Activated naive CD4-positive, alpha-beta T cell treated with anti-CD3 and anti-CD28 coated beads, Interleukin-2, amount 10 ng/mL, durations not matched to agents 7 days and 5 days (primary cell): Measurements from ENCODE around the gene PITX1.

ENCODE experiments used
- CTCF ChIA-PET: fragments of 350-600 bp; sonication (Branson Sonifier 250); formaldehyde crosslinking; loops from one replicate; lab custom pipeline; 2021; ENCODE audit warnings: antibody characterized with exemption; lab: Charles Lee
- DNase-seq: peaks from one replicate; pipeline ENCODE4 v3.0.0-alpha.2; 2020
- H3K27ac Mint-ChIP-seq: one replicate; pipeline ENCODE4 v1.8.0; 2021; ENCODE audit warnings: mild to moderate bottlenecking, moderate library complexity, mixed read lengths
- H3K27me3 Mint-ChIP-seq: one replicate; pipeline ENCODE4 v1.8.0; 2021; ENCODE audit warnings: mild to moderate bottlenecking, mixed read lengths
- H3K36me3 Mint-ChIP-seq: one replicate; pipeline ENCODE4 v1.8.0; 2021; ENCODE audit warnings: mixed read lengths
- H3K4me1 Mint-ChIP-seq: one replicate; pipeline ENCODE4 v1.8.0; 2021; ENCODE audit warnings: mixed read lengths
- H3K4me3 Mint-ChIP-seq: one replicate; pipeline ENCODE4 v1.8.0; 2021; ENCODE audit warnings: mild to moderate bottlenecking, moderate library complexity, mixed read lengths
- H3K9me3 Mint-ChIP-seq: one replicate; pipeline ENCODE4 v1.8.0; 2021; ENCODE audit warnings: mixed read lengths

The PITX1 gene

DNA sequence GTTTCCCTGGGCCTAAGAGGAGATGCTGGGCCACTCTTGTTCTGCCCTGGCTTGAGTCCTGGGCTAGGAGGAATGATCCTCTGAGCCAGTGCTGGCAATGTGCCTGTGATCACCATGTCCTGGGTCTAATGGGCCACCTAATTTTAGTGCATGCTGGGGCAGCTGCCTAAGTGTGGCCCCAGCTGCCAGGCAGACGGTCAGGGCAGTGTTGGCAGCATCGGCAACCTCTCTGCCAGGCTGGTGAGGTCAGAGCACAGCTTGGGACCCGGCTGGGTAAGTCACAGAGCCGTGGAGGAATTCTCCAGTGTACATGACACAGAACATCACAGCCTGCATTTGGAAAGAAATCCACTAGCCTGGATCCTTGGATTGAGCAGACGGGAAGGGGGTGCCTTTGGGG lies 21.4 kb upstream of the PITX1 start:
- peaks cover 78% of the 10 kb centered on the region for H3K27me3 Mint-ChIP-seq
- DNase-seq, result no peak
- peaks cover 6% of the 10 kb centered on the region for H3K4me1 Mint-ChIP-seq
- H3K4me3 Mint-ChIP-seq, result no peak overlapping the region
- no peak overlapping the region for H3K27ac Mint-ChIP-seq
- H3K9me3 Mint-ChIP-seq, result no peaks in the 10 kb centered on the region
- CTCF ChIA-PET, result no interaction called here
- no peaks in the 10 kb centered on the region for H3K36me3 Mint-ChIP-seq

DNA sequence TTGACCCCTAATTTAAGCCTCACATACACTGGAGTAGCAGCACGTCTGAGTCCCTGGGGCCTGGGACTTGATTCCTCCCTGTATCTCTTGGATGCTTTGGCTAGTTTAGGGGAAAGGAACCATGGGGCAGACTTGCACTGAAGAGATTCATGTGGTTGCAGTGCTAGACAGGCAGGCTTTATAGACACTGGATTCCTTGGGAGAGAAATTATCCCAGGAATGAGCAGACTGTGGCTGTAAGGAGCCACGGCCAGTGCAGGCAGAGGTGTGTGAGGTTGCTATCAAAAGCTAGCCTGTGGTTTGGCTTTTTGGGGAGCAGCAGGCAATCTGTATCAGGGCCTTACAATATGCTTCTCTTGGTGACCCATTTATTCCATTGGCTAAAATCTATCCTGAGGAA lies 20.5 kb upstream of the PITX1 start:
- Mint-ChIP-seq H3K27me3 (peaks cover 79% of the 10 kb centered on the region), H3K9me3 (no peaks in the 10 kb centered on the region), H3K27ac (no peak overlapping the region), H3K4me1 (peaks cover 6% of the 10 kb centered on the region), H3K36me3 (no peaks in the 10 kb centered on the region), H3K4me3 (no peak overlapping the region)
- no peak for DNase-seq
- CTCF ChIA-PET, result no interaction called here

DNA sequence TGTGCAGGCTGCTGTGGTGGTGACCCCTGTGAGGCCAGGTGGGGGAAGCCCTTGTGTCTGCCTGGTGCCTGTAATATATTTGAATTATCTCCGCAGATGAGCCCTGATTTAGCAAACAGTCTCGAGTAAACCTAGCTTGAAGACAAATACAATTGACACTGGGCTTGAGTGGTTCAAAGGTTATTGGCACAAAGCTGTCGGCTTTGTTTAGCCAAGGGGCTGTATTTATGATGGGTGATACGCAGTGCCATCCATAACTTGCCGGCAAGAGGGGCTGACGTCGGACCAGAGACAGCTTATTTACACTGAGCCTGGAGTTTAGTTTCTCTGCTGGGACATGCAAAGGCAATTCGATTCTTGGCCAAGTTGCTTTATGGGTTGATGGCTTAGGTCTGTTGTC lies 20.0 kb upstream of the PITX1 start:
- H3K27me3 Mint-ChIP-seq, result peaks cover 81% of the 10 kb centered on the region
- no peak overlapping the region for H3K4me3 Mint-ChIP-seq
- H3K27ac Mint-ChIP-seq, result no peak overlapping the region
- no peaks in the 10 kb centered on the region for H3K9me3 Mint-ChIP-seq
- no peak for DNase-seq
- peaks cover 6% of the 10 kb centered on the region for H3K4me1 Mint-ChIP-seq
- no peaks in the 10 kb centered on the region for H3K36me3 Mint-ChIP-seq
- CTCF ChIA-PET, result no interaction called here

DNA sequence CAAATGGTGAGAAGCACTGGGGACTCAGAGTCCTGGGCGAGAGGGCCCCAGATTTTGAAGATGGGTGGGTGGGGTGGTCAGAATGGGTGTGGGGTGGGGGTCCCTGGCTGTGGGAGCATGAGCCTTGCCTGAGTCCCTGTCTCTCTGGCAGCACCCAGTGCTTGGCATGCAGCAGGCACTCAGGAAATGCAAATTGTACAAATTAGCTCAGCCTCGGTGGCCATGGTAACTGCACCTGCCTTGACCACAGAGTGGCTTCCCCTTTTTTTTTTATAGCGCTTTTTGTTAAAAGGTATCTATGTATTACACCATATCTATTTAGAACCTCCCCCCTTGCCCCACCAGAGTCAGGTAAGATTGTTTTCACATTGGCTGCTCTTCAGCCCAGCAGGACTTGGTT lies 19.2 kb upstream of the PITX1 start:
- no peak for DNase-seq
- Mint-ChIP-seq H3K36me3 (no peaks in the 10 kb centered on the region), H3K4me1 (peaks cover 6% of the 10 kb centered on the region), H3K4me3 (no peak overlapping the region), H3K9me3 (no peaks in the 10 kb centered on the region), H3K27me3 (peaks cover 83% of the 10 kb centered on the region), H3K27ac (no peak overlapping the region)
- CTCF ChIA-PET, result no interaction called here

DNA sequence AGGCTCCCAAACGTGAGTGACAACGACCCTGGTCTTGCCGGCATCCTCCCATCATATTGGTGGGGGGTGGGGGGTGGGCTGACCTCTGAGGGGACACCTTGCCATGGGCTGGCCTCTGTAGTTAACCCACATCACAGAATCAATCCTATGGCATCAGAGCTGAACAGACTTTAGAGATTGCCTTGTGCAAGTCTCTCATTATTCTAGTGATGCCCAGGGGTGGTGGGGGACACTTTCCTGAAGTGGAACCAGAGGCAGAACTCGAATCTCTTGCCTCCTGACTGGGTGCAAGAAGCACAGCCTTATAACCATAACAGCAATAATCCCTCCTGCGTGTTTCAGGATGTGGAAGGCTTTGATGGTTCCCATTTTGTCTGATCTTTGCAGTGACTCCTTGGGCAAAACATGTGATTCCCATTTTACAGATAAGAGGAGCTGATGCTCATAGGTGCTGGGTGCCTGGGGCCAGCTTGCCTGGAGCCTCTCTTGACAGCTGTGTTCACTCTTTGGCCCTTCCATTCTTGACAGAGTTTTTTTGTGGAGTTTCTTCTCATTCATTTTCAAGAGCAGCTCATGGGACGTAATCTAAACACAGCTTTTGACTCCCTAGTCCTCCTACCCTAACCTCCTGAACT lies 18.6 kb upstream of the PITX1 start:
- H3K4me1 Mint-ChIP-seq, result peaks cover 6% of the 10 kb centered on the region
- DNase-seq, result no peak
- no peak overlapping the region for H3K4me3 Mint-ChIP-seq
- CTCF ChIA-PET, result no interaction called here
- H3K36me3 Mint-ChIP-seq, result no peaks in the 10 kb centered on the region
- no peaks in the 10 kb centered on the region for H3K9me3 Mint-ChIP-seq
- H3K27ac Mint-ChIP-seq, result no peak overlapping the region
- peaks cover 83% of the 10 kb centered on the region for H3K27me3 Mint-ChIP-seq

DNA sequence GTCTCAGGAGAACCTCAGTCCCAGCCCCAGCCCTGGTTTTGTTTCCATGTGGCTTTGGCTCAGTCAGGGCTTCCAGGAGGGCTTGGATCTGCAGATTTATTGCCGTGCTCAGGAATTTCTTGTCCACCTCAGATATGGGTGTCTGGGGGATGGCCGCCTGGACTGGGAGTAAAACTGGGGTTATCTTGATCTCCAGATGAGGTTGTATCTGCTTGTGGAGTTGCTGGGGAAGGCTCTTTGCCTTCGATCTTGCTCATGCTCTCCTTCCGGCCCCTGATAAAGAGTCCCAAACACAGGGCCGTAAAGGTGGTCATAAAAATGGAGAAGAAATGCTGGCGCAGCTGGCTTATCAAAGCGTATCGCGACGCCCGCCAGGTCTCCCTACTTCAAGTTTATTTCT lies 17.8 kb upstream of the PITX1 start:
- no peaks in the 10 kb centered on the region for H3K36me3 Mint-ChIP-seq
- H3K27me3 Mint-ChIP-seq, result peaks cover 88% of the 10 kb centered on the region
- H3K9me3 Mint-ChIP-seq, result no peaks in the 10 kb centered on the region
- no peak overlapping the region for H3K27ac Mint-ChIP-seq
- no peak overlapping the region for H3K4me3 Mint-ChIP-seq
- H3K4me1 Mint-ChIP-seq, result peaks cover 6% of the 10 kb centered on the region
- CTCF ChIA-PET, result no interaction called here
- no peak for DNase-seq

DNA sequence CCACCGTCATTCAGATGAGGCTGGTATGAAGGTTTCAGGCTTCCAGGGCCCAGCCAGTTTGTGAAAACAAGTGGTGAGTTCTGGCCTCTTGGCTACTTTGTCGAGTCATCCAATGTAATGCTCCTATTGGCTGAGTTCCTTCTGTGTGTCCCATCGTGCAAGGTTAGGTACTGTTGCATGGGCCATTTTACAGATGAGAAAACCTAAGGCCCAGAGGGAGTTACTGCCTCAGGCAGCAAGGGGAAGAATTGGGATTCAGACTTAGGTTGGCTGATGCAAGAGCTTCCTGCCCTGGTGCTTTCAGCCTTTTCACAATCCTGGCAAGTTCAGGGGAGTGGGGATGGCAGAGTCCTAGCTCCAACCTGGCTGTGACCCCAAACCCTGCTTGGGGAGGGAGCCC lies 17.4 kb upstream of the PITX1 start:
- Mint-ChIP-seq H3K4me3 (no peak overlapping the region), H3K4me1 (peaks cover 6% of the 10 kb centered on the region), H3K27me3 (peaks cover 93% of the 10 kb centered on the region), H3K27ac (no peak overlapping the region), H3K9me3 (no peaks in the 10 kb centered on the region), H3K36me3 (no peaks in the 10 kb centered on the region)
- CTCF ChIA-PET, result no interaction called here
- no peak for DNase-seq

DNA sequence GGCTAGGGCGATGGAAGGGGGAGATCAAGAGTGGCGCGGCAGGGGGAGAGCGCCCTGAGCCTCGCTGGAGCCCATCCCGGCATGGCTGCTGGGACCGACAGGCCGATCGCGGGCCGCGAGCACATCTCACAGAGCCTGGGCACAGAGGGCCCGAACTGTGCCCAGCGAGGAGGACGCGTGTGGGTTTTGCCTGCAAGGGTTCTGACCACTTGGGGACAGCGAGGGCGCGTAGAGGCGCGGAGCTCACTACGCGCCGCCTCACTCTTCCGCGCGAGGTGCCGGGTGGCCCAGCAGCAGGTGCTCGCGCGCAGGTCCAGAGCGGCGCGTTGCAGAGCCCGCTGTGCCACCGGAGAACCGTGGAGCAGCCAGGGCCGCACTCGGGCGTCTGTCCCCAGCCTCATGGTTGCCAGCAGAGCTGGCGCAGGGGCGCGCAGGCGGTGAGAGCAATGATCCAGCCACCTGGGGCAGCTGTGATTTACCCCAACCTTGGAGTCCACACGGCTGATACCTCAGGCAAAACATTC lies 16.3 kb upstream of the PITX1 start:
- Mint-ChIP-seq H3K9me3 (no peaks in the 10 kb centered on the region), H3K36me3 (no peaks in the 10 kb centered on the region), H3K27me3 (peaks cover 94% of the 10 kb centered on the region), H3K27ac (no peak overlapping the region), H3K4me3 (no peak overlapping the region), H3K4me1 (peaks cover 6% of the 10 kb centered on the region)
- CTCF ChIA-PET, result no interaction called here
- no peak for DNase-seq

DNA sequence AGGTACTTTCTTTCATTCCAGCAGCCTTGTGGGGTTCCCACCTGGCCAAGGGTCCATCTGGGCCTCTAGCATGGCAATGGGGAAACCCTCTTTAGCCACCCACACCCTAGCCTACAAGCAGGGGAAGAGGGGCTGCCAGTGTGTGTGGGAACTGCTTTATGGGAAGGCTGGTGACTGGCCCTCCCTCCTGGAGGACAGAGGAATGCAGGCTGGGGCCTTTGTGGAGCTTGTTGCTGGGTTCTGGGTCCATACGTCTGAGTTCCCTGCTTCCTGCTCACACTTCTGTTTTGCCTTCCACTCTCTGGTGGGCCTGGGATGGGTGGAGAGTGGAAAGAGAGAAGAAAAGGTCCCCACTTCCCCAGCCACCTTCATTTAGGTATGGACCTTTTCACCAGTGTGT lies 14.9 kb upstream of the PITX1 start:
- CTCF ChIA-PET, result no interaction called here
- H3K4me3 Mint-ChIP-seq, result no peak overlapping the region
- peaks cover 98% of the 10 kb centered on the region for H3K27me3 Mint-ChIP-seq
- no peak for DNase-seq
- no peaks in the 10 kb centered on the region for H3K9me3 Mint-ChIP-seq
- peaks cover 6% of the 10 kb centered on the region for H3K4me1 Mint-ChIP-seq
- H3K36me3 Mint-ChIP-seq, result no peaks in the 10 kb centered on the region
- H3K27ac Mint-ChIP-seq, result no peak overlapping the region

DNA sequence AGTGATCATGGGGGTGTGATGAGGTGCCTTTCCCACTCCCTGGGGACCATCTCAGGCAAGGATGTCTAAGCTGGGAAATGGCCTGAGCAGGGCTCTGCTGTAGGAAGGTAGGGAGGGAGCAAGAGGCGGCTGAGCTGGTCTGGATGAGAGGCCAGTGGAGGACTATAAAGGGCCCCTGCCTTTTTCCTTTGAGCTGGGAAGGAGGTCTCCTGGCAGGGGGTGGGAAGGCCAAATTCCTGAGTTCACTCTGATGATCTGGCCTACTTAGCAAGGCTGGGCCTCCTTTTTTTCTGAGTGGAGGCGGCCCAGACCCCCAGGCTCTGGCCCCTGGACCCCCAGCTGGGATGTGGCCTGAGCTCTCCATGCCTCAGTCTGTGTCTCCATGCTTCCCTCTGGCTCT lies 14.3 kb upstream of the PITX1 start:
- Mint-ChIP-seq H3K4me3 (no peak overlapping the region), H3K9me3 (no peaks in the 10 kb centered on the region), H3K4me1 (peaks cover 3% of the 10 kb centered on the region), H3K36me3 (no peaks in the 10 kb centered on the region), H3K27me3 (peaks cover 98% of the 10 kb centered on the region), H3K27ac (no peak overlapping the region)
- CTCF ChIA-PET, result no interaction called here
- DNase-seq, result no peak

DNA sequence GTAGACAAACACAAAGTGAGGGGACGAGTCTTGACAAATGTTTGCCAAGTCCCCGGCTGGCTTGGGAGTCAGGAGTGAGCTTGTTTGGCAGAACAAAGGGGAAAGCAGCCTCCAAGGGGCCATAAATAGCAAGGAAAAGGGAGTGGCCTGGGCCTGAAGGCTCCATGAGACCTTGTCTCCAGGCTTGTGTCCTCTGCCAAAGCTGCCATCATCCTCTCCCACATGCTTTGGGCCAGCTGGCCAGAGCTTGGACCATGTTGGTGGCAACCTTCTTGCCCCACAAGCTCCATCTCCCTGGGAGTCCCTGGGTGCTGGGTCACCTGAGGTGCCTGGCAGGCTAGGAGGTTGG lies 13.3 kb upstream of the PITX1 start:
- no peak for DNase-seq
- H3K27ac Mint-ChIP-seq, result no peak overlapping the region
- H3K27me3 Mint-ChIP-seq, result peaks cover 98% of the 10 kb centered on the region
- CTCF ChIA-PET, result no interaction called here
- H3K9me3 Mint-ChIP-seq, result no peaks in the 10 kb centered on the region
- no peaks in the 10 kb centered on the region for H3K4me1 Mint-ChIP-seq
- no peaks in the 10 kb centered on the region for H3K36me3 Mint-ChIP-seq
- H3K4me3 Mint-ChIP-seq, result no peak overlapping the region

DNA sequence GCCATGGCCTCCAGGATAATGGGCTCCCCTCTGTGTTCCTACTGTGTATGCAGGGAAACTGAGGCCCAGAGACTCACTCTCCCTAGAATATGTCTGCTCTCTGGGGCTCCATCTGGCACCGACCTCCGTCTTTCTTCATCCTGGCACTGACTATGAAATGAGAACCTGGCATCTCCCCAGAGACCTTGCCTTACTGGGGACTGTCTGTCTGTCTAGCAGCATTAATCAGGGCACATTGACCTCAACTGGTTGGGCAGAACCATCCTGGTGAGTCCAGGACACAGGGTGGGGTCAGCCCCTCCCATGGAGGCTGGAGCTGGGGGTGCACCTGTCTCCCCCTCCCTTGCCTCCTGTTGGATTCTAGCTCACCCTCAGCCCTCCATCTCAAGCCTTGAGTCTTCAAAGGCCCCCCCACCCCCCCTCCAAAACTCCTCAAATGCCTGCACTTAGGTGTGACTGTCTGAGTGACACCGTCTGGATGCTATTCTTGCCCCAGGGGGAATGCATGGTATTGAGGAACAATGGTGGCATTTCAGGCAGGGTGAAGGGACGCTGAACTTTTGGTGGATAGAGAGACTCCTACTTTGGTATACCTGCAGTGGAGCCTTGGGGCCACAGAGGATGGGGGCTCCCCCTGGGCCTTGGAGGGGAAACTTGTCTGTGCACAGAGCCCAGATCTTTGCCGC lies 12.8 kb upstream of the PITX1 start:
- no peaks in the 10 kb centered on the region for H3K9me3 Mint-ChIP-seq
- no peak overlapping the region for H3K27ac Mint-ChIP-seq
- no peaks in the 10 kb centered on the region for H3K36me3 Mint-ChIP-seq
- H3K4me3 Mint-ChIP-seq, result no peak overlapping the region
- CTCF ChIA-PET, result no interaction called here
- peaks cover 98% of the 10 kb centered on the region for H3K27me3 Mint-ChIP-seq
- no peak for DNase-seq
- no peaks in the 10 kb centered on the region for H3K4me1 Mint-ChIP-seq

DNA sequence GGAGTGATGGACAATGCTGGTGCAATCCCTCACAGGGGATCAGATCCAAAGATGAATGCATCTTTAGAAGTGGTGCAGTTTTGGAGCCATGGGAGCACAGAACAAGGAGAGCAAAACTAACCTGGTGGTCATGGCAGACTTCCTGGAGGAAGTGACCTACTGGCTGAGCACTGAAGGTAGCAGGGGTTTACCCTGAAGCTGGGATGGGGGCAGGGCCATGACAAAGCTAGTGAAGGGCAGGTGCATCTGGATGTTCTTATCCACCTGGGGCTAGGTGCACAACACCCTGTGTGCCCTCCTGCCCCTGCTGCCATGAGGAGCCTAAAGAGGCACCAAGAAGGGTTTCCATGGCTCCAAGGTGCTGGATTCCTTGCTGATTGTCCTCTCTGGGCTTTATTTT lies 11.5 kb upstream of the PITX1 start:
- H3K27me3 Mint-ChIP-seq, result peaks cover 98% of the 10 kb centered on the region
- CTCF ChIA-PET, result interaction anchor here (0.6 kb wide), 1 partner anchor 300 kb away, joined by 4 read pairs; no protein-coding TSS in a partner anchor
- no peaks in the 10 kb centered on the region for H3K36me3 Mint-ChIP-seq

DNA sequence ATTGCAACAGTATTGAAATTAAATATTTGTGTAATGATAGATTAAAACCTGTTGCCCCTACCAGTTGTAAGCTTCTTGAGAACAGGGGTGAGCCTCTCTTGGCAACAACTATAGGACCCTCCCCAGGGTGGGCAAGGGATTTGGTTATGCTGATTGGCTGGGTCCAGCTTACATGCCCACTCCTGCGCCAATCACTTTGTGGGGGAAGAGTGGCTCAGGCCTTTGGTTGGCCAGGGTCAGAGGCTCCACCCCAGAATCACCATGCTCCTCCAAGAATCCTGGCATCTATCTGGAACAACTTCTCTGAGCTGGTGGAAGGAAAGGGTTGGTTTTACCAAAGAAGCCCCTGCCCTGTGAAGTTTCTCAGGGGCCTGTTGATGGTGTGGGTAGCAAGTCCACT lies 8.6 kb upstream of the PITX1 start:
- peaks cover 96% of the 10 kb centered on the region for H3K27me3 Mint-ChIP-seq
- H3K27ac Mint-ChIP-seq, result no peak overlapping the region

More for the DNA sequence above, 11.5 kb upstream of the PITX1 start:
- no peak for DNase-seq
- no peak overlapping the region for H3K27ac Mint-ChIP-seq
- no peaks in the 10 kb centered on the region for H3K9me3 Mint-ChIP-seq
- peaks cover 2% of the 10 kb centered on the region for H3K4me1 Mint-ChIP-seq
- H3K4me3 Mint-ChIP-seq, result no peak overlapping the region

DNA sequence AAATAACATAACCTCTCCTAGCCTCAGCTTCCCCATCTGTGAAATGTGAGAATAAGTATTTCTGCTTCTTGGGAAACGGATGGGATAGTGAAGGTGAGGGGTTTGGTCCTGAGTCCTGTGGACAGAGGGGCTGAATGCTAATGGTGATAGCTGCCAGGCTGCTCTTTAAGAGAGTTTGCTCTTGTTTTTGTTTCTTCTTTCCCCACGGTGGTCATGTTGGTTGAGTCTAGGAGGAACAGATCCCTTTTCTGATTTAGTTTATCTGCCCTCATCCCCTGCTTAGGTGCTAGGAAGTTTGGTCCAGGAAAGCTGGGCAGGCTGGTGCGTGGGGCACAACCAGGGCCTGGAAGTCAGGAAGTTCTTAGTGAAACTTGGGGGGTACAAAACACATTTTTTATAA lies 7.7 kb upstream of the PITX1 start:
- CTCF ChIA-PET, result interaction anchor here (0.9 kb wide), 1 partner anchor 10 kb away, joined by 3 read pairs; no protein-coding TSS in a partner anchor
- no peak overlapping the region for H3K27ac Mint-ChIP-seq
- H3K4me3 Mint-ChIP-seq, result no peak overlapping the region
- no peak for DNase-seq
- H3K27me3 Mint-ChIP-seq, result peaks cover 96% of the 10 kb centered on the region
- H3K9me3 Mint-ChIP-seq, result no peaks in the 10 kb centered on the region
- peaks cover 6% of the 10 kb centered on the region for H3K4me1 Mint-ChIP-seq
- H3K36me3 Mint-ChIP-seq, result no peaks in the 10 kb centered on the region

More for the DNA sequence above, 8.6 kb upstream of the PITX1 start:
- no peak for DNase-seq
- Mint-ChIP-seq H3K9me3 (no peaks in the 10 kb centered on the region), H3K4me3 (no peak overlapping the region), H3K4me1 (peaks cover 6% of the 10 kb centered on the region), H3K36me3 (no peaks in the 10 kb centered on the region)
- CTCF ChIA-PET, result interaction anchor here (0.9 kb wide), 1 partner anchor 11 kb away, joined by 3 read pairs; no protein-coding TSS in a partner anchor
